ENCODE results near the gene EVC. TPM values are rescaled to one million over a fixed set of nuclear protein-coding genes. Genes with fewer than 3 reads are reported as not detected.

EVC gene
- total and polyA plus RNA-seq, 2 of the 8 experiments (the other 6 are each of a cell fraction or from before 2014, with no cell fraction given): 2.6 to 9.8 TPM

DNA sequence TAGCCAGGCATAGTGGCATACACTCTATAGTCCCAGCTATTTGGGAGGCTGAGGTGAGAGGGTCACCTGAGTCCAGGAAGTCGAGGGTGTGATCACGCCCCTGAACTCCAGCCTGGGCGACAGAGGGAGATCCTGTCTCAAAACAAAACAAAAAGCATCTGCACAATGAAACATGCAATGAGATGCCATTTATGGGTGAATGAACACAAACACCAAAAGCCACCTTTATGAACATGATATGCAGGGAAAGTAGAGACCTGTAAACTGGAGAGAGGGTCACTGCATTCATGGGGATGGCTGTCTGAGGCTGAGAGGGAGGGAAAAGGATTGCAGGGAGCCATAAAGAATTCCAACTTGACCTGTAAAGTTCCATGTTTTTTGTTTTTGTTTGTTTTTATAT lies 70.7 kb downstream of the EVC start (continued):
- no peak for TF ChIP-seq CHD7 (IDR thresholded peaks at IDR 0.05; ENCODE audit: insufficient replicate concordance, low read length)

Measured in H1 (cell line).